DOHH2 (cell line): ENCODE results near the gene FYB1.
"Not testable (repeated sequence)": the region's sequence is repeated elsewhere in the genome, so short reads cannot be mapped to it uniquely, and the experiment has no call there.

Experiments
- H3F3A ChIP-seq: fragments of 200-600 bp; sonication (generic), shearing (Covaris generic); 2 replicates; pipeline ENCODE4 v1.6.0; 2016; ENCODE audit warnings: antibody characterized with exemption, mild to moderate bottlenecking; ENCODE audit not compliant: control insufficient read depth, insufficient read depth
- H3K27ac ChIP-seq: fragments of 200-600 bp; sonication (generic); 2 replicates; pipeline ENCODE4 v1.5.1; 2014; ENCODE audit warnings: low read depth, mild to moderate bottlenecking, low read length, moderate library complexity
- H3K27me3 ChIP-seq: fragments of 200-600 bp; sonication (generic); 2 replicates; pipeline ENCODE4 v1.6.1; 2014; ENCODE audit warnings: mild to moderate bottlenecking, low read length, mixed read lengths; ENCODE audit not compliant: control insufficient read depth
- H3K36me3 ChIP-seq: fragments of 200-600 bp; sonication (generic); 2 replicates; pipeline ENCODE4 v1.6.1; 2014; ENCODE audit warnings: mild to moderate bottlenecking, low read length, moderate library complexity, mixed read lengths; ENCODE audit not compliant: control insufficient read depth
- H3K4me1 ChIP-seq: fragments of 200-600 bp; sonication (generic); 2 replicates; pipeline ENCODE4 v1.6.1; 2014; ENCODE audit warnings: mild to moderate bottlenecking, low read length, mixed read lengths; ENCODE audit not compliant: control insufficient read depth
- H3K4me2 ChIP-seq: fragments of 200-600 bp; sonication (generic); 2 replicates; pipeline ENCODE4 v1.6.0; 2014; ENCODE audit warnings: mild to moderate bottlenecking, low read length, moderate library complexity
- H3K4me3 ChIP-seq: fragments of 200-600 bp; sonication (generic); 2 replicates; pipeline ENCODE4 v1.5.1; 2014; ENCODE audit warnings: mild to moderate bottlenecking, low read length, mixed read lengths
- H3K79me2 ChIP-seq: fragments of 200-600 bp; sonication (generic); 2 replicates; pipeline ENCODE4 v1.6.1; 2014; ENCODE audit warnings: mild to moderate bottlenecking, low read length, mixed read lengths; ENCODE audit not compliant: control insufficient read depth
- H3K9me2 ChIP-seq: fragments of 200-600 bp; sonication (generic); replicated peaks from 2 replicates; pipeline ENCODE4 v1.6.1; 2014; ENCODE audit warnings: mild to moderate bottlenecking, low read length, mixed read lengths; ENCODE audit not compliant: control insufficient read depth
- H3K9me3 ChIP-seq: fragments of 200-600 bp; sonication (generic); 2 replicates; pipeline ENCODE4 v1.6.1; 2014; ENCODE audit warnings: antibody characterized with exemption, low read length, mixed read lengths; ENCODE audit not compliant: control insufficient read depth, insufficient read depth
- H4K20me1 ChIP-seq: fragments of 200-600 bp; sonication (generic); 2 replicates; pipeline ENCODE4 v1.6.0; 2014; ENCODE audit warnings: low read depth, mild to moderate bottlenecking, antibody characterized with exemption, low read length, moderate library complexity; ENCODE audit not compliant: control insufficient read depth, insufficient read depth
- CTCF ChIP-seq: fragments of 200-600 bp; sonication (generic); IDR thresholded peaks from one replicate; pipeline ENCODE4 v1.5.1; 2014; ENCODE audit warnings: antibody characterized with exemption, mild to moderate bottlenecking, low read depth, low read length; ENCODE audit not compliant: poor library complexity, severe bottlenecking
- EZH2phosphoT487 ChIP-seq: fragments of 200-600 bp; sonication (generic); IDR thresholded peaks from 2 replicates; pipeline ENCODE4 v1.6.1; 2017; ENCODE audit warnings: borderline replicate concordance, mild to moderate bottlenecking, antibody characterized with exemption, low read length, moderate library complexity, mixed read lengths

The FYB1 gene

GRCh38 chr5:39235648-39236047 lies 16.3 kb upstream of the FYB1 start:
- TF ChIP-seq EZH2phosphoT487 (no peak), CTCF (no peak)
- Histone ChIP-seq H3K9me3 (no peaks in the 10 kb centered on the region), H3K27ac (no peak overlapping the region), H3K79me2 (no peaks in the 10 kb centered on the region), H3K4me3 (no peak overlapping the region), H3K36me3 (no peaks in the 10 kb centered on the region), H3K4me2 (no peak overlapping the region), H3K9me2 (no peaks in the 10 kb centered on the region), H3K4me1 (no peaks in the 10 kb centered on the region), H4K20me1 (no peaks in the 10 kb centered on the region), H3K27me3 (peaks cover 3% of the 10 kb centered on the region; the same call in 1 of the 2 replicates), H3F3A (no peaks in the 10 kb centered on the region)

GRCh38 chr5:39234494-39234893 lies 15.1 kb upstream of the FYB1 start:
- H3K9me3 ChIP-seq, H3F3A ChIP-seq, H4K20me1 ChIP-seq, H3K27me3 ChIP-seq, H3K4me3 ChIP-seq, H3K36me3 ChIP-seq, H3K79me2 ChIP-seq, H3K9me2 ChIP-seq, H3K27ac ChIP-seq, H3K4me1 ChIP-seq, H3K4me2 ChIP-seq: not testable (repeated sequence)

GRCh38 chr5:39233783-39234182 lies 14.4 kb upstream of the FYB1 start:
- H3K36me3 ChIP-seq = no peaks in the 10 kb centered on the region
- H3F3A ChIP-seq = no peaks in the 10 kb centered on the region
- H4K20me1 ChIP-seq = no peaks in the 10 kb centered on the region
- H3K9me3 ChIP-seq = no peaks in the 10 kb centered on the region
- H3K4me3 ChIP-seq = no peak overlapping the region
- no peak overlapping the region for H3K4me2 ChIP-seq
- no peaks in the 10 kb centered on the region for H3K9me2 ChIP-seq
- no peaks in the 10 kb centered on the region for H3K4me1 ChIP-seq
- TF ChIP-seq EZH2phosphoT487 = no peak
- no peak for TF ChIP-seq CTCF
- no peak overlapping the region for H3K27ac ChIP-seq
- no peaks in the 10 kb centered on the region for H3K79me2 ChIP-seq
- H3K27me3 ChIP-seq = peaks cover 3% of the 10 kb centered on the region; the same call in 1 of the 2 replicates

- H4K20me1 ChIP-seq = no peaks in the 10 kb centered on the region
- 0 out of 2 replicates have a peak, but pooled peaks cover 3% of the 10 kb centered on the region for H3K27me3 ChIP-seq
- no peak overlapping the region for H3K4me3 ChIP-seq
- no peak overlapping the region for H3K4me2 ChIP-seq
- H3K9me3 ChIP-seq = no peaks in the 10 kb centered on the region
- no peaks in the 10 kb centered on the region for H3K9me2 ChIP-seq
- TF ChIP-seq EZH2phosphoT487 (no peak), CTCF (no peak)
- H3K27ac ChIP-seq = no peak overlapping the region
- no peaks in the 10 kb centered on the region for H3K79me2 ChIP-seq
- H3K4me1 ChIP-seq = no peaks in the 10 kb centered on the region
- no peaks in the 10 kb centered on the region for H3K36me3 ChIP-seq
- H3F3A ChIP-seq = no peaks in the 10 kb centered on the region
Measured at GRCh38 chr5:39231705-39232525, 12.6 kb upstream of the FYB1 start.
